Measurements from ENCODE around the gene SCAMP1.
A peak's percentile ranks its signal among the peaks of the same experiment; 100 is the strongest.
"Not testable (repeated sequence)": the region's sequence is repeated elsewhere in the genome, so short reads cannot be mapped to it uniquely, and the experiment has no call there.

SCAMP1 gene, protein sequence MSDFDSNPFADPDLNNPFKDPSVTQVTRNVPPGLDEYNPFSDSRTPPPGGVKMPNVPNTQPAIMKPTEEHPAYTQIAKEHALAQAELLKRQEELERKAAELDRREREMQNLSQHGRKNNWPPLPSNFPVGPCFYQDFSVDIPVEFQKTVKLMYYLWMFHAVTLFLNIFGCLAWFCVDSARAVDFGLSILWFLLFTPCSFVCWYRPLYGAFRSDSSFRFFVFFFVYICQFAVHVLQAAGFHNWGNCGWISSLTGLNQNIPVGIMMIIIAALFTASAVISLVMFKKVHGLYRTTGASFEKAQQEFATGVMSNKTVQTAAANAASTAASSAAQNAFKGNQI

DNA sequence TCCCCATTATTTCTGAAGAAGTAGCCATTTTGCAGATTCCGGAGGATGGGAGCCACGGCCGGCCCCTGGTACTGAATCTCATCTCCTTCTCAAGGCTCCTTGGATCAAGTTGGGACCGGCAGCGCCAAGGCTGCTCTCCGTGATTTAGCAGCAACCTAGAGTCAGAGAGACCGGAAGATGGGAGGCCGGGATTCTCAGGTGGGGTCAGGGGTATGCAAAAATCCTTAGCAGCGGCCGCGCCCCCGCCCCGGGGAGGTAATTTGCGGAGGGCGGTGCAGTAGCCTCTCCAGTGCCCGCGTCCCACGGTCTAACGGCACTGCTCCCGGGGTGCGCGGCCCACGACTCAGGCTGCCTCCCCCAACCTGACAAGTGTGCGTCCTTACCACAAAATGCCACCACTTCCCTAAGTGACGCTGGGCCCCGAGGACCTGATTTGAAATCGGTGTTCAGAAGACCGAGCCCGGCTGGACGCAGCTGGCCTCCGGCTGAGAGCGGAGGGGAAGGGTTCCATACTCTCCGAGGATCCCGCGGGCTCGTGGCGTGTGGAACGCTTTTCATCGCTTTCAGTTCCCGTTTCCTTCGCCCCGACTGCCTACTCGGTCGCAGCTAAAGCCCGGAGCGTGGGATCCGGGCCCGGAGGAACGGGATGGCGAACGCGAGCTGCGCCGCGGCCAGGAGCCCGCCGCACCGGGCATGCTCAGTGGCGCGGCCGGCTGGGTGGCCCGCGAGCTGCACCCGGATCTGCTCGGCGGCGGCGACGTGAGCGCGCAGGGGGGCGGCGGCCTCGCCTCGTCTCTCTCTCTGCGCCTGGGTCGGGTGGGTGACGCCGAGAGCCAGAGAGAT, at the start of gene SCAMP1:
Gene SCAMP1, plus strand, starts transcription at position 787 of the 843 bp plus-strand sequence. Its CDS starts 55 bp downstream, at position 842.
- DNase-seq (ENCODE audit: low spot score): peak; percentile 95

DNA sequence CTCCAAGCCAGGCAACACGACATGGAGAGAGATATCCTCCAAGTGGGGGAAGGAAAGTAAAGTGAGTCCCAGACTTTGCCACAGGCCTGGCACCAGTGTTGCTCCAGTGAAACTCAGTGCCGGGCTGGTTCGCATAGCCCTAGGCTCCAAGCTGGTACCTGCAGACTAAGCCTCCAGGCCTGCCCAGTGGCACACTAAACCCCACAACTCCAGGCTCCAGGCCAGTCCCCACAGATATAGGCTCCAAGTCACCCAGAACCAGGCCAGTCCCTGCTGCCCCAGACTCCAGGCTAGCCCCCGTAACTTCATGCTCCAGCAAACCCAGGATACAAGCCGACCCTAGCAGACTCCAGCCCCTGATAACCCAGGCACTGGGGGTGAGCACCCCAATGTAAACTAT, 42.9 kb upstream of the SCAMP1 start:
- no peak for DNase-seq (ENCODE audit: low spot score)

DNA sequence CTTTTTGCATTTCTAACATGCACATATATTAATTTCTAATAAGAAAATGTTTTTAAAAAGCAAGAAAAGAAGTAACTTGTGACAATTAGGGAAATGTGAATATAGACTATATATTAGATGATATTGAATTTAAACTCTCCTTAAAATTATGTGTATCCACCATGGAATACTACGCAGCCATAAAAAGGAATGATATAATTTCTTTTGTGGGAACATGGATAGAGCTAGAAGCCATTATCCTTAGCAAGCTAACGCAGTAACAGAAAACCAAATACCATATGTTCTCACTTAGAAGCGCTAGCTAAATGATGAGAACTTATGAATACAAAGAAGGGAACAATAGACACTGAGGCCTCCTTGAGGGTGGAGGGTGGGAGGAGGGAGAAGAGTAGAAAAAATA, 42.1 kb upstream of the SCAMP1 start:
- DNase-seq (ENCODE audit: low spot score): no peak

DNA sequence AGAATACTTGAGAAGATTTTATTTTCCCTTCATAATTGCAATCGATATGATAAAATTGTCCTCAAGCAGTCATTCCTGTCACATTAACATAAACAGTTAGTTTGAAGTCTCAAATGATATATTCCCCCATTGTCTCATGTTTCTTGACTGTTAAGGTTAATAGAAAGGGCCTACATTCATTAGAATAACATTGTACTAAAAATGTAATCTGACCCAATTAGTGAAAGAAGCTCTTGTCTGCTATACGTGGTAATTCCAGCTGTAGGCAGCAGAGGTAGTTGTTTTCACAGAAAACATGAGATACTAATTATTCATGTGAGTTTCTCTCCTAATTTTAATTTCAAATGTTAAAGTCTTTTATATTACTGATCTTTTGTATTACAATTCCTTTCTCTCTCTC, 40.0 kb upstream of the SCAMP1 start:
- no peak for DNase-seq (ENCODE audit: low spot score)

DNA sequence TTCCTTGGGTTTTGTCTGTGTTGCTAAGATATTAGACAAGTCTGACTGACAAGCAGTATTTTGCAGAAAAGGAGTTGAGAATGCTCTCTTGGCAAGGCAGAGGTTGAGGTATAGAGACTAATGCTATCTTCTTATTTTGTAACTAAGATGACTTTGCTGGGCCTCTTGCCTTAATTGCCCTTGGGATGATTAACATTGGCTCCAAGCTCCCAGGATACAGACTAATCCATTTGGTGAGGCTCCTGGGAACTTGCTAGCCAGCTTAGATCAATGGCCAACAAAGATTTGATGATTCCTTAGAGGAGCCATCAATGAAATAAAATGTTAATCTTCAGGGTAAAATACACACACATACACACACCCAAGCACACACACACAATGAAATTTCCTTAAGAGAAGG, 37.2 kb upstream of the SCAMP1 start:
- DNase-seq (ENCODE audit: low spot score): no peak

DNA sequence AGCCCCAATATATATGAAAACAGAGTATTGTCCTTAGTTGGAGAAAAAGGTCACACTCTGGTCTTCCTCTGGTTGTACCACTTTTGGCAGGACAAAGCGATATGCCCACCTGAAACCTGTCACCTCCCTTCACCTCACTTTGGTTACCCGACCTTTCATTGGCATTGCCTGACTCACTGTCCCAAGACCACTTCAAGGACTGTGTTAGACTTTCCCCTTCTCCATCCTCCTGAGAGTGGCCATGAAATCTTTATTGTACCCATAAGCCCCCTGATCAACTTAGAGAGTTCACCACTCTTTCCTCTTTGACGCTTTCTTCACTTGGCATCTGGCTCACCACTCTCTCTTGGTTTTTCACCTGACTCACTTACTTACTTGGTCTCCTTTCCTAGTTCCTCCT, 33.5 kb upstream of the SCAMP1 start:
- DNase-seq (ENCODE audit: low spot score): no peak

DNA sequence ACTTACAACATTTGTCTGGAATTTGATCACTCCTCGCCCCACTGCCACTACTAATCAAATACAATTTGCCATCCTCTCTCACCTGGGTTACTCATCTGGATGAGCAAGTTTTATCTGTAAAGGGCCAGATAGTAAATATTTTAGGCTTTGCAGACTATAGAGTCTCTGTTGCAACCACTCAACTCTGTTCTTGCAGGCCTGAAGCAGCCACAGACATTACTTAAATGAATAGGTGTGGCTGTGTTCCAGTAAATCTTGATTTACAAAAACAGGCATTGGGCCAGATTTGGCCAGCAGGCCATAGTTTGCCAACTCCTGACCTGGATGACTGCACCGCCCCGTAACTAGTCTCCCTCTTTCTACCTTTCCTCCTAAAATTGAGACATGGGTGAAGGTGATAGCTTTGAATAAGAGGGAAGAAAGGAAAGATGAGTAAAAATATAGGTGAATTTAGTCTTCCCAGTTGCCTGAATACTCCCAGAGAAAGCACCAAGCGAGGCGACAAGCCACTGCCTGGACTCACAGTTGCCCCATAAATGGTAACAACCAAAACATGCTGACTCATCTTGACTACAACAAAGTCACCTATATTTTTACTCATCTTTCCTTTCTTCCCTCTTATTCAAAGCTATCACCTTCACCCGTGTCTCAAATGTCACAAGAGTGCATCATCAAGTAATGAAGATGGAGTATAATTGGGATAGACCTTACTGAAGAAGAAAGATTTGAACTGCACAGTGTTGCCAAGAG, 32.5 kb upstream of the SCAMP1 start:
- no peak for DNase-seq (ENCODE audit: low spot score)

DNA sequence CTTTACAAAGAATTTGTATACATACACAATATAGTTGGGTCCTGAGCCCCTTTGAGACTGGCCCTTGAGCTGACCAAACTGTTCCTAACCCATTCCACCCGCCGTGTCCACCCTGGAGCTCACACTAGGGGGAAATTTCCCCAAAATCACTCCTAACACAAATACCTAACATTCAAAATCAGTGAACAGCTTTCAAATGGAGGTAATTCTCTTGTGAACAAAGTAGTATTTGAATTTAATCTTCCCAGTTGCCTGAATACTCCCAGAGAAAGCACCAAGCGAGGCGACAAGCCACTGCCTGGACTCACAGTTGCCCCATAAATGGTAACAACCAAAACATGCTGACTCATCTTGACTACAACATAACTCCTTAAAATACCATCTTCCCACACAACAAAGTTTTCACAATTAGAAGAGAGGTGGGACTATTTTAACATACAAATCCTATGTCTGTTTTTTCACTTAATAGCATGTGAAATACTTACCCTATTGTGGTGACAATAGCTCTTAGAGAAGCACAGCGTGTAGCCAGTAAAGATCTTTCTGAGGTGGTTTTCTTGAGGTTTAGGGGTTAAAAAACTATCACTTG, 31.7 kb upstream of the SCAMP1 start:
- no peak for DNase-seq (ENCODE audit: low spot score)

DNA sequence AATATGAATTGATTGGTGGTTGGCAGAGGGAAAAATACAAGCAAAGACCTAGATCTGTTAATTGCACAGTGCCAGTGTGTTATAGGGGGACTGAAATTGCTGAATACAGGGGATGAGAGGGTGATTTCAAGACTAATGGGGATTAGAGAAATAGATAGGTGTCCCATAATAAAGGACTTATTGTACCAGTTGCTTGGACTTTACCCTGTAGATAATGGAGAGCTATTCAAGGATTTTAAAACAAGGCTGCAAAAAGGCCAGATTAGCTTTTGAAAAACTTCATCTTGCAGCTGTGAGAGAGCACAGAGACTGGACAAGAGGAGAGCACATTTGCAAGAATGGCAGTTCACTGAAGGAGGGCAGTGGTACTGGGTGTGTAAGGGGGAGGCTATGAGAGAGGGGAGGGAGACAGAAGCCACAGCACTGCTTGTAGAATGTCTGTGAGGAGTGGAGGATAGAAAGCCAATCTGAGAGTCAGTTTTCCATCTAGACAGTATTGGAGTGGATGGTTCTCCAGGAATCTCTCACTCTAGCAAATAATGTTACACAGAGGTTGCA, 28.8 kb upstream of the SCAMP1 start:
- no peak for DNase-seq (ENCODE audit: low spot score)

DNA sequence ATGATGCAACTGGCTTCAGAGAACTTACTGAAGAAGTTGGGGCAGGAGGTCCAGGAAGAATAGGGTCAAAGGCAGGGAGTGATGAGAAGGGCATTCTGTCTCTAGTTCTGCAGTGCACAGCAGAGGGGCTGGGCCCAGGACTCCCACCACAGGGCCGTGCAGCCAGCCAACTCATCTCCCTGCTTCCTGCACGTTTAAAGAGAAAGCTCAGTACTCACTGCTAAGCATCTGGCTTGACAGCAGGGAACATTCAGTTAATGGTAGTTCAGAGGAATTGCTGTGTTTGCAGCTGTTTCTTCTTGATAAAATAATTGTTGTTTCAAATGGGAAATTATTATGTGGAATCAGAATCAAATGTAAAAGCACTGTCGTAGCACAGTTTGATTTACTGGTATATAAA, 25.6 kb upstream of the SCAMP1 start:
- no peak for DNase-seq (ENCODE audit: low spot score)

DNA sequence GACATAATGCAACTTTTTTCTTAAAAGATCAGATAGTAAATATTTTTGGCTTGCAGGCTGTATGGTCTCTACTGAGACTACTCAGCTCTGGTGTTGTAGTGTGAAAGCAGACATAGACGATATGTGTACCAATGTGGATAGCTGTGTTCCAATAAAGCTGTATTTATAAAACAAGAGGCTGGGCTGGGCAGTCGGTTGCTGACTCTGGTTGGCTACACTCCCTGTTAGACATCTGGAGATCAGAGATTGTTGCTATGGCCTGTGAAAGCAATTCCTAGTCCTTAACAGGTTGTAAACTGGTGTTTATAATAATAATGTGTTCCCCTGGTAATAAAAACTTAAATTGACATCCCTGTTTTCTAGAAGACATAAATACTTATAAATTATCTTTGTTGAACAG, 24.4 kb upstream of the SCAMP1 start:
- DNase-seq (ENCODE audit: low spot score): no peak

DNA sequence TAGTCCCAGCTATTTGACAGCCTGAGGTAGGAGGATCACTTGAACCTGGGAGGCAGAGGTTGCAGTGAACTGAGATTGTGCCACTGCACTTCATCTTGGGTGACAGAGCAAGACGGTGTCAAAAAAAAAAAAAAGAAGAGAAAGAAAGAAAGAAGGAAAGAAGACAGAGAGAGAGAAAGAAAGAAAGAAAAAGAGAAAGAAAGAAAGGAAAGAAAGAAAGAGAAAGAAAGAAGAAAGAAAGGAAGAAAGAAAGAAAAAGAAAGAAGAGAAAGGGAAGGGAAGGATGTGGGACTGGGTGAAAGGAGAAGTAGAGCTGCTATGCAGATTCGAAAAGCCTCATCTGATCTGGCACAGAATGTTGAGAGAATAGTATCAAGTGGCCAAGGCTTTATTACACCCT, 23.7 kb upstream of the SCAMP1 start:
- no peak for DNase-seq (ENCODE audit: low spot score)

DNA sequence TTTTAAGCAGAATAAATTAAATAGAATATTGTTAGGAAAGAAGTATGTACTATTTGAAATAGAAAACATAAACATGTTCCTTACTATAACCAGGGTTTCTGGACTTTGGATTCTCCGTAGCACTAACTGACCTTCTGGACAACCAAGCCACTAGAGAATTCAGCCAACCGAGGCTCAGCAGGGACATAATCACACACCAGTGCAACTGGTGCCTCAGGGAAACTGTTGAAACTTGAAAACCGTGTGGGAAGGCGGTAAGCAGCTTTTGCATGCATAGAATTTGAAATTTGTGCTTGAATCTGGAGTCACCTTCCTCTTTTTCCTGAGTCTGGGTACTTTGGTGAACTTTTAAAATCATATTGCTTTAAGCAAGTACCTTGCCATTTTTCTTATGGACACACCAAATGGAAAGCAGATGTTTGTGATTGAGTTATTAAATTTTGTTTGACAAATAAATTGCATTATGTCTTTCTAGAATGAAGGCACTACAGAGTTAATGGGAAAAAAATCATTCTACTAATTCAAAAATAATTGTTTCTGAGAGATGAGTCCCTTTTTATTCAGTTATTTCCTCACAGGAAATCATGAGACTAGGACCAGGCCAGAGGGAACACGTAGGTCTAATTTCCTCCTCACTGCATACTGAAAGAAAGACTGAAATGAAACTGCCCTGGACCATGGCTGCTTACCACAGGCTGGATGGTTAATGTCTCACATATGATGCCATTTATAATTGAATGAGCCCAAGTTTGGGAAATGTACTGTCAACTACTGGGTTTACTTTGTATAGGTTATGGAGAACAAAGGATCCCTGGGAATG, 20.6 kb upstream of the SCAMP1 start:
- no peak for DNase-seq (ENCODE audit: low spot score)

DNA sequence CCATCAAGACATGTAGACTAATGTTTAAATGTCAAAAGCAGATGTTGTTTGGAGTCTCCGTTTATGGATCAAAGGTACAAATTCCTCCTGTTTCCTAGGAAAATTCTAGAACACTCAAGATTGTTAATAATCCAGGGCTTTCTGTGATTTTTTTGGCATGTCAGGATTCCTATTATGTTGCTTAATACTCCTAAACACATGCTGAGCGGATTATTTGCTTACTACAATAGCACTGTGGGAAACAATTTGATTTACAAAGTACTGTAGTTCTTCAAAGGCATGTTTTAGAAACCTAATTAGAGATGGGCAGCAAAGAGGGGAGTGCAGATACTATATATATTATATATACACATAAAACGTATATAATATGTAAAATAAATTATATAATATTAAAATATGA, 19.0 kb upstream of the SCAMP1 start:
- DNase-seq (ENCODE audit: low spot score): no peak

DNA sequence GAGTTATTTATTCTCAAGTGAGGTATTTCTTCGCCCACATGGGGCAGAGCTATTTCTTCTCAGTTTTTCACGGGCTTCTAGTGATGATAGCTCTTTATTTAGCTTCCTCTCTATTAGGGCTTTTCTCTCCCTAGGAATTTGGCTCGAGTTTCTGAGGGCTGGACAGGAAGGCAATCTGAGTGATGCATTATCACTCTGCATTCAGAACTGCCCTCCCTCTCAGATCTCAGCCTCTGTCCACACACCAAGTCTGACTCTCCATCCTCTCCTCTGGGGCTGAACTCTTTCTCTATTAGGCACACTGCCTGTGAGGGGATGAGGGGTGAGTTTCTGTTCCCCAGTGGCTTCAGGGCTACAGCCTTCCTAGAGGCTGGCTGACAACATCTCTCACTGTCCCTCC, 14.9 kb upstream of the SCAMP1 start:
- DNase-seq (ENCODE audit: low spot score): no peak

DNA sequence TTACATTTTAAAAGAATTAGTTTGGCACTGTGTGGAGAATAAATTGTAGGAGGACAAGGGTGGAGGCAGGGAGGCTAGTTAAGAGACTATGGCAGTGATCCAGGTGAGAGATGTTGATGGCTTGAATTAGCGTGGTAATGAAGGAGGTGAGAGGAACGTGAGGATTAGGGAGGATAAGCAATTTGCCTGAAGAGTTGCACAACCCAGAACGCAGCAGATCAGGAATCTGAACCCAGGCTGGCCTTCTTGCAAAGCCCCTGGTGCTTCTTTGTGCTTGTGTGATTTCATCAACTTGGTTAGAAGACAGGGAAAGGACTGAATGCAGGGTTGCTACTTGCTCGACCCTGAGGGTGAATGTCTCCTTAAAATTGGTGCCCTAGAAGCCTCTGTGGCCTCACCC, 6.9 kb upstream of the SCAMP1 start:
- DNase-seq (ENCODE audit: low spot score): no peak

DNA sequence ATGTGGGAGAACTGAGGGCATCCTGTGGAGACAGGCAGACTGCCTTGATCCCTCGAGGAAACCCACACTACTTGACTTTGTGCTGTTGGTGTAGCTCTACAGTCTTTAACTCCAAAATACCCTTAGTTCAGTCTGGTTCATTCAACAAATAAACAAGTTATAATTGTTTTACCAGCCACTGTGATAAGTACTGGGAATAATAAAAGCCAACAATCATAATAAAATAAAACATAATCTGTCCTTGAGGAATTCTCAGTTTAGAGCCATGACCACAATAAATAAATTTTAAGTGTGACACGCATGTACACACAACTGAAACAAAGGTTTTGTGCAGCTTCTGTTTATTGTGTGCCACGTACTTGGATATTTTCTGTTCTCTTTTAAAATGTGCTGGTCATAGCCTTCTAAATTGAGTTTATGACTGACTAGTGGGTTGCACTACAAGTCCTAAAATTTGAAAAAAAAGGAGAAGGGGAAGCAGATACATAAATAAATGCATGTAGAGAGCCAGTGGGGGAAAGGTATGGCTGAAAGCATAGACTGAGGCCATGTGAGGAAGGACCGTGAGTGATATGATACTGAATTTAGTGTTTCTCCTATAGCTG, 6.2 kb upstream of the SCAMP1 start:
- DNase-seq (ENCODE audit: low spot score): no peak

DNA sequence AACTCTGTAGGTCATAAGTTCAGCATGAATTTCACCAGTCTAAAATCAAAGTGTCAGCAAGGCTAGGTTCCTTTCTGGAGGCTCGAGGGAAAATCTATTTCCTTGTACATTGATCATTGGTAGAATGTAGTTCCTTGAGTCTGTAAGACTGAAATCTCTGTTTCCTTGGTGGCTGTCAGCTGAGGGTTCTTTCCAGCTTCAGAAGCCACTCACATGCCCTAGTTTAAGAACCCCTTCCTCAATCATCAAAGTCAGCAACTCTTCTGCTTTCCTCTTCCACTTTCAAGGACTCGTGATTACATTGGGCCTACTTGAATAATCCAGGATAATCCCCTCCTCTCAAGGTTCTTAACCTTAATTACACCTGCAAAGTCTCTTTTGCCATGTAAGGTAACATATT, 4.9 kb upstream of the SCAMP1 start:
- DNase-seq (ENCODE audit: low spot score): no peak

DNA sequence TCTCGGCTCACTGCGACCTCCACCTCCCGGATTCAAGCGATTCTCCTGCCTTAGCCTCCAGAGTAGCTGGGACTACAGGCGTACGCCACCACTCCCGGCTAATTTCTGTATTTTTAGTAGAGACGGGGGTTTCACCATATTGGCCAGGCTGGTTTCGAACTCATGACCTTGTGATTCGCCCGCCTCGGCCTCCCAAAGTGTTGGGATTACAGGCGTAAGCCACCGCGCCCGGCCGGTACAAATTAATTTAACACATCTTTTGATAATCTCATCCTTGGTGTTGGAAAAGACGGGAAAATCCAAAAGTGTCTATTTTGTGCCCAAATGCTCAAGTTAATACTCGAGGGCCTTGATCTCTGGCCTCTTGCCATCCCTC, 974 bp upstream of the SCAMP1 start:
- not testable (repeated sequence) for DNase-seq (ENCODE audit: low spot score)

DNA sequence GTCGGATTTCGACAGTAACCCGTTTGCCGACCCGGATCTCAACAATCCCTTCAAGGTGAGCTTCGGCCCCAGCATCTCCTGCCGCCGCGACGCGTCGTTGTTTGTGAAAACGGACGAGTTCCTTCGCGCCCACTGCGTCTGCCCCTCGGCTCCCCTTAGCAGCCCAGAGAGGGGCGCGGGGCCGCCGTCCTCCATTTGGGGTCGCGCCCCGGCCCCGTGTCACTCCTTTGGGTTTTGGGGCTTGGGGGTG, 182 bp downstream of the SCAMP1 start:
- DNase-seq (ENCODE audit: low spot score): no peak

Data from ecto neural progenitor cell (in vitro differentiated cells).